Measurements from ENCODE around the gene SH3GL2.
"Not testable (repeated sequence)": the region's sequence is repeated elsewhere in the genome, so short reads cannot be mapped to it uniquely, and the experiment has no call there.

SH3GL2 gene

DNA sequence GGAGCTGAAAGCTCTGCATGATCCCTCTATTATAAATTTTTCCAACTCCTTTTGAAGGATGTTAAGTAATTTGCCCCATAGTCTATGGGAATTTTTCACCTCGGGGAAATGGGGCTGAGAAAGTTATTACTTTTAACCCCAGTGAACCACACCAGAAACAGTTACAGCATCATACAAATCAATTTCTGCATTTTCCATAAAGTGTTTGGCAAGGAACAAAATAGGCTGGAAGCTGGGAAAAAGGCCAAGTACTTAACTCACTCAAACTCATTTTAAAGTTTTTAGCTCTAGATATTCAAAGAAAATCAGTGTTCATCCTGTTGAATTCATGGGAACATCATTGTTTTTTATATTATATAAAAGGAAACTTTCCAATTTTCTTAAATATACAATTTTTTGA, 160.9 kb downstream of the SH3GL2 start:
- DNase-seq (ENCODE audit: extremely low read depth in 1 of 2, low read depth in 1 of 2), result no peak

DNA sequence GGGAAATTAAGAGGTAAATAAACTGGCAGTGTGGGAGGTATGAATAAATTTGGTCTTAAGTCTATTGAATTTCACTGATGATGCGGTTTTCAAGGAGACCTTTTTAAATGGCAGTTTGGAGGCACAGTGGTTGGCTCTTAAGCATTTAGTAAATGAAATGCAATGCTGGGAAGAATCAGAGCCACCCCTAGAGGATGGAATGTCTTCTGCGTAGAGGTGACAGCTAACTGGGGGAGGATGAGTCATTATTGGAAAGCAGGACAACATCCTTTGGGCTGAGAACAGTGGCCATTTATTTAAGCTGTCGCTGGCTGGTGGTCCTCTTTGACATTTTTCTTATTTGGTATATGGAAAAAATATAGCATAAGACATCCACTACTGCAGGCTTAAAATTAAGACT, 163.2 kb downstream of the SH3GL2 start:
- DNase-seq (ENCODE audit: extremely low read depth in 1 of 2, low read depth in 1 of 2), result no peak

DNA sequence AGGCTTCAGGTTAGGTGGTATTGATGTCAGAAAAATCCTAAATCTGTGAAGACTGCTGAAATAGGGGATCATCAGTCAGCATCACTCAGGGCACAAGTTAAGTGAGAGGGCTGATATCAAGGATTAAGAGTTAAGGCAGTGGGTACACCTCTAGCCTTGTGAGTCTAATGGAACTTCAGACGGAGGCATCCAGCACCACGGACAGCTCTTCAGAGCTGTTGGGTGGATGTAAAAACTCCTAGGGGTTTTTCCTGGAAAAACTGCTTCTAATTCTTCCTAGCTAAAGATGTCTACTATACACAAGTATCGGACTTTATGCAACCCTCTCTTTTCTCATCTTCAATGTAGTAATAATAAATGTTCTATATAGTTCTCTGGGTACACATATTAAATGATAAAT, 165.9 kb downstream of the SH3GL2 start:
- no peak for DNase-seq (ENCODE audit: extremely low read depth in 1 of 2, low read depth in 1 of 2)

DNA sequence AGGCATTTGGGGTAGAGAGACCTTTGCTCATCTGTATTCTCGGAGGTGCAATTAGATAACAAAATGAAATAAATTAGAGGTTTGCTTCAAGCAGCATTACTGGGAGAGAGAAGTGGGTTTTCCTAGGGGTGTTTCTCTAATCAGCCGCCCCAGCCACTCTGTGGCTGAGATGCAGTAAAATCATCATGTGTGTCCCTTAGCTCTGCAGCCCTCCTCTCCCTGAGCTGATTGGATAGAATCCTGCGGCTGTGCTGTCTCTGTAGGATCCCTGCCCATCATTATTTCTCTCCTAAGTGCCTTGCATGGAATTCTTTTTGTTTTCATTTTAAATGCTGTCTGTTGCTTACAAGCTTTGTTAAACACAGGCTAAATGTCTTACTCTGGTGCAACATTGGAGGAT, 171.4 kb downstream of the SH3GL2 start:
- DNase-seq (ENCODE audit: extremely low read depth in 1 of 2, low read depth in 1 of 2), result no peak

DNA sequence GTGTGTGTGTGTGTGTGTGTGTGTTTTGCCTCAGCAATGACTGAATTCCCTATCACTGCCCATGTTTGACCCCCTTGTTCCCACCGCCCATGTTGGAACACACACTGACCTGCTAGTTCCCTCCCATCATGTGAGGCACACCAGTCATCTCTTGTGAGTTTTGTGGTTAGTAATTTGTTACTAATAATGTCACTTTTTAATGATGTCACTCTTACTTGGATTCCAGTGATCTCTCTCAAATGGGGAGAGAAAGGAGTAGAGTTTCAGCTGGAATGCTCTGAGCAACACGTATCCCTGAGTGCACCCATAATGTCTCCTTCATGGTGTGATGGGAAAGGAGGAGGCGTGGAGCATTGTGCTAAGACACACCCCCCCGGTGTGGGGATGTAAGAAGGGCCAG, 172.6 kb downstream of the SH3GL2 start:
- no peak for DNase-seq (ENCODE audit: extremely low read depth in 1 of 2, low read depth in 1 of 2)

DNA sequence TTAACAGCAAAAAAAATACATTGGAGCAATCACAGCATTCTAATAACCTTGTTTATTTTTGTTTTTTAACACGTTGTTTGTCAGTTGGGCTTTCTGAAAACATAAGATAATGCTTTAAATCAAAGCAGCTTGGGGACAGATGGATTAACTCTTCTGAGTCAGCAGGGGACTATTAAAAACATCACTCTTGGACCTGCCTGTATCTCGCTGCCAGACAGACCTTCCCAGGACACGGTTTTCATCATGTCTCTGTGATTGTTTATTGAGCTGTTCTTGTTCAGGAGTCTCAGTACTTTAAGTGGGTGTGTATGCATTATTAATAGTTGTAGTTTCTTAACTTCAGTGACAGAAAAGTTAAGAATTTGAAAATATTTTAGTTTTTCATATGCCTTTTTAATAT, 173.2 kb downstream of the SH3GL2 start:
- no peak for DNase-seq (ENCODE audit: extremely low read depth in 1 of 2, low read depth in 1 of 2)

DNA sequence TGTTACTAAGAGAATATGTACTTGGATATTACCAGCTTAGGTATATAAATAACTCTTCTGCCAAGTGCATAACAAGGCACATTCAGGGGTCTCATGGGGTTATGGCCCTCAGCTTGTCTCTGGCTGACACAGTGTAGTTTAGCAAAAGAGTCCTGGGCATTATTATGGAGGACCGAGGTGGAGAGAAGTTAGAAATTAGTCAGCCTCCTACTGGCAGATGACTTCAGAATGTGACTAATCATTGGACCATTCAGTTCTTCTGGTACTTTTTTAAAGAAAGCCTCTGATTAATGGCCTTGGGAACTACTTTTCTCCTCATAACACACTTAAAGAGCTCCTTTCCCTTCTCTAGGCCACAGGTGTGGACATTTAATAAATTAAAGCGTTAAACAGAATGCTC, 178.9 kb downstream of the SH3GL2 start:
- no peak for DNase-seq (ENCODE audit: extremely low read depth in 1 of 2, low read depth in 1 of 2)

DNA sequence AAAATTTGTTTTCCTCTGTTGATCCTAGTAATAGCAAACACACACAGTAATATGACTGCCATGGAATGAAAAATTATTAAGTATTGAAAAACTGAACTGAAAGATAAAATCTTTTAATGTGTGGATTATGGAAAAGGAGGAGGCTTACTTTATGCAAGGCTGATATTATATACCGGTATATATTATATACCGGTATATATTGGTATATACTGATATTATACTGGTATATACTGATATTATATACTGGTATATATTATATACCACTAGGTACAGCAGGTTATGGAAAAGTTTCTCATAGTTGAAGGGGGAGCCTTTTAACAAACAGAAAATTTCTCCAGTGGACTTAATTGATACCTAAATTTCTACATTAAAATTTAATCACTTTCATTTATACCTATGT, 181.4 kb downstream of the SH3GL2 start:
- no peak for DNase-seq (ENCODE audit: extremely low read depth in 1 of 2, low read depth in 1 of 2)

DNA sequence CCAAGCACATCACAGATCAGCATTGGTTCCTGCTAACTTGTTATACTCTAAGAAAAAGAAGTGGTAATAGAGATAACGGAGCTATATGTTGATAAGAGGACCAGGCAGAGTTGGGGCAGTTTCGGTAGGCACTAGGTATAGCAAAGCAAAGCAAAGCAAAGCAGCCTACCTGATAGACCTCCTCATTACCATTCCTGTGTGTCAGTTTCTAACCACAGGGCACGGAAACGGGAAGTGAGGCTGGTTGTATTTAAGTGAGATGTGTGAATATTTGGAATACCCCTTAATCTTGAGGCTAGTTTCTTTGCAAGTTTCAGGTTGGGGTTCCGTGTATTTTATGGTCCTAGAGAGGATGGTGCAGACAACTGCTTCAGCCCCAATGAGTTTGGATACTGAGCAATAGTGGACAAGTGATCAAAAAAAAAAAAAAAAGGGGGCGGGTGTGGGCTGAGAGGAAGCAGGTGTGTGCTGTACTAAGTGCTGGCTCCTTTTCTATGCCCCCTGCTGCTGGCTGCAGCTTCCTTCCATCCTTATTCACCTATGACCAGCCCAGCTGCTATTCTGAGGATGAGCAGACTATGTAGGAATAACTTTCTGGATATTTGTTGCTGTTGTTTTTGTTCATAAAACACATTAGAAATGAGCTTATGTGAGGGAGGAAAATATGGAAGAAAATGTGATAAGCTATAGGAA, 183.3 kb downstream of the SH3GL2 start:
- DNase-seq (ENCODE audit: extremely low read depth in 1 of 2, low read depth in 1 of 2), result no peak

DNA sequence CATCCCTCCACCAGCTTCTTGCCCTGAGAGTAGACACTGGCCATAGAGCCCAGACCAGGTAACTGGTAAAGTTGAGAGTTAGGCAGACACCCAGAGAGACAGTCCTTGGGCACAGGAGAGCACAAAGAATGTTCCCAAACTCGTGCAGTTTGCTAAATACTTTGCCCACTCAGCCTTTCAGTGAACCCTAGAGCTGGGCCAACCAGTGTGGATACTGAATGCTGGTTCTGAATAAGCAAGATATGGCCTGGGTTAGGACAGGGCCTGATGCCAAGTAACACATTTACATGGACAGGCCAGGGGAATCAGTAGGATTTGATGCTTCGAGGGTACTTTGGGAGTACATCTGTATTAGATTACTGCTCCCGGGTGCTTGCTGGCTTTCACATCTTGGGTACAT, 185.4 kb downstream of the SH3GL2 start:
- DNase-seq (ENCODE audit: extremely low read depth in 1 of 2, low read depth in 1 of 2), result no peak

DNA sequence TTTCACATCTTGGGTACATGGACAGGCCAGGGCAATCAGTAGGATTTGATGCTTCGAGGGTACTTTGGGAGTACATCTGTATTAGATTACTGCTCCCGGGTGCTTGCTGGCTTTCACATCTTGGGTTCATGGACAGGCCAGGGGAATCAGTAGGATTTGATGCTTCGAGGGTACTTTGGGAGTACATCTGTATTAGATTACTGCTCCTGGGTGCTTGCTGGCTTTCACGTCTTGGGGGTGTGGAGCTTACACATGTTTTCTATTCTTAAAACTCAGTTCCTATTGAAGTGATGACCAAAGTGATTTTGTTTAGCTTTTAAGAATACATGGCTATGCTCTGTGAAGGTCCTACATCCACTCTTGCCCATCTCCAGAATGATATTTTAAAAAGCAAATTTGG, 186.3 kb downstream of the SH3GL2 start:
- DNase-seq (ENCODE audit: extremely low read depth in 1 of 2, low read depth in 1 of 2), result not testable (repeated sequence)

DNA sequence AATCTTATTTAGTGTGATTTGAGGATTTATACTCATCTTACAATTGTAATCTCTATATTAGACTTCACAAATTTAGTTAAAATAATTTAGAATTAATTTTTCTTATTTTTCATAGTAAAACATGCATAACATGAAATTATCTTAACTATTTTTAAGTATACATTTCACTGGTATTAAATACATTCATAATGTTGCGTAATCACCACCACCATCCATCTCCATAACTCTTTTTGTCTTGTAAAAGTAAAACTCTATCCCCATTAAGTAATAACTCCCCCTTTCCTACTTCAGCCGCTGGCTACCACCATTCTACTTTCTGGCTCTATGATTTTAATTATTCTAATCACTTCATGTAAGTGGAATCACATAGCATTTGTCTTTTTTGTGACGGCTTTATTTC, 193.4 kb downstream of the SH3GL2 start:
- no peak for DNase-seq (ENCODE audit: extremely low read depth in 1 of 2, low read depth in 1 of 2)

DNA sequence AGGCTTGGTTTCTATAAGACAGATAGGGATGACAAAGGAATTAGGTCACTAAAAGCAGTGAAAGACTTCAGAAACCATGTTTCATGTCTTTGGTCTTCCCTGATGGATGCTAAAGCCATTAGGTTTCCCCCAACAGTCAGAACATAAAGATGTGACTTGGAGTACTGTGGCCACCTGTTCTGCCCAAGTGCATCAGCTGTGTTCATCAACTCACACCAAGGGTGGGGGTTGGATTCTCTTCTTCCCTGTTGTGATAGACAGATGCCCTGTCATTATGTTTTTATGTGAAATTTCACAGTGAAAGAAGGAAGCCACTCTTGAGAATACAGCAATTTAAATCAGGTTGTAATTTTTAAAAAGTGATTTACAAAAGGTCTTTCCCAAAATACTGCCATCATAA, 196.8 kb downstream of the SH3GL2 start:
- DNase-seq (ENCODE audit: extremely low read depth in 1 of 2, low read depth in 1 of 2), result no peak

DNA sequence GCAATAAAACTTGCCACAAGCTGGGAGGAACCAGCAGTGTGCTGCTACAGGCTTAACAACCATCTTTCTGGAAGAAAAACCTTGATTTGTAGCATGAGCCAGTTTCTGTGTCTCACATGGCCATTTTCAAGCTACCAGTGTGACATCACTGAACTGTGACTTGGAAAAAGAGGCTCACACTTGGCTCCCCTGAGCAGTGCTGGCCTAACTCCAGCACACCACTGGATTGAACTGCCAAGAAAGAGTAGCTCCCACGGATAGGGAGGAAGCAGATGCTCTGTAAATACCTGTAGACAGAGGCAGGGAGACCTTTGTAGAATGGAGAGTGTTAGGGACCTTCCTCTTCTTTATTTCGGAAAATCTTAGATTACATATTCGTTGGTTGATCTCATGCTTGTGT, 197.9 kb downstream of the SH3GL2 start:
- DNase-seq (ENCODE audit: extremely low read depth in 1 of 2, low read depth in 1 of 2), result no peak

DNA sequence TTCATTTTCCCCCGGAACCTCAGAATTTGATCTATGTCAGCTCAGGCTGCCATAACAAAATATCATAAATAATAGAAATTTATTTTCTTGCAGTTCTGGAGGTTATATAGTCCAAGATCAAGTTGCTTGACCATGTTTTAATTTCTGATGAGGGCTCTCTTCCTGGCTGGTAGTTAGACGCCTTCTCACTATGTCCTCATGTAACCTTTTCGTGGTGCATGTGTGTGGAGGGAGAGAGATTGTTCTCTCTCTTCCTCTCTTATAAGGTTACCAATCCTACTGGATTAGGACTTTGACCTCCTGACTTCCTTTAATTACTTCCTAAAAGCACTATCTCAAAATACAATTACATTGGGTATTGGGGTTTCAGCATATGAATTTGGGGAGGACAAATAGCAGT, 198.6 kb downstream of the SH3GL2 start:
- DNase-seq (ENCODE audit: extremely low read depth in 1 of 2, low read depth in 1 of 2), result no peak

DNA sequence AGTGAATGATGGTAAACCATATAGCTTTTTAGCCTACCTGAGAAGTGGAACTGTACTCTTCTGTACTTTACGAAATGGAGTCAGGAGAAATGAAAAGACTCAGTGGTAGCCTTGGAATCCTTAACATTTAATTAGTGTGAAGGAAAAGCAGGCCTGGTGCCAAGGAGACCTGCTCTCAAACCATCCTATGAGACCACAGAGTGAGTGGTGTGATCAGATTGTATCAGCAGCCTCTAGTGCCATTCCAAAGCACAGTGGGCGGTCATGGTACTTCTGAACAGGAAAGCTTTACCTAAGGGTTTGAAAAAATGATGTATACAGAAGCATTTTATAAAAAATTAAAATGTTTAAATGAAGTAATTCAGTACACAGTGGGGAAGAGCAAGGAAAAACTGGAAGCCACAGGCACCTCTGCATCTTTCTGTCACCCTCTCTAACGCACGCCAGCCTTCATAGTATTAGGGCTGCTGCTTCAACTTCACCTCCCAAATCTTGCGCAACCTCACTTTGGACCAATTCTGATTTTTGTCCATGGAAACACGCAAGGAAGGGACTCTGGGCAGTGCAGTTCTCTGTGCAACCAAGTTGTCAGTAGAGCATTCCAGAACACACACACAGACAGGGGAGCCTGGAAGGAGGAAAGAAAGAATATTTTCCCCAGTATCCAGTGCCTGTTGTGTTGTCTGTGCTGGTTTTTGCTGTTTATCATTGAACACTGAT, 203.7 kb downstream of the SH3GL2 start:
- no peak for DNase-seq (ENCODE audit: extremely low read depth in 1 of 2, low read depth in 1 of 2)

DNA sequence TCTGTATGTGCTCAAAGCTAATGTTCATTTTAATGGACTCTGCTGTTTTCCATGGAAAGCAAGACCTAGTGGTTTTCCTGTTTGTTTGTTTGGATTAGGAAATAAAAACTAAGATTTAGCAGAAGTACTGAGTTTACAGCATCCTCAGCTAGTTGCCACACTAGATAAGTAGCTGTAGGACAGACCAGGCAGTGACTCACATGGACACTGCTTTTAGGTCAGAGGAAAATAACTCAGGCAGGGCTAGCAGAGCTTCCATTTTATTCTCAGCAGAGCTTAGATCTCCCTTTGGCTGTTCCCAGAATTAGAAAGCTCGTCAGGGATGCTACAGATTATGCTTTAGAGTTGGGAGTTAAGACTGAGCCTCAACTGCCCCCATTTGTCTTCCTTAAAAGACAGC, 204.4 kb downstream of the SH3GL2 start:
- DNase-seq (ENCODE audit: extremely low read depth in 1 of 2, low read depth in 1 of 2), result no peak

DNA sequence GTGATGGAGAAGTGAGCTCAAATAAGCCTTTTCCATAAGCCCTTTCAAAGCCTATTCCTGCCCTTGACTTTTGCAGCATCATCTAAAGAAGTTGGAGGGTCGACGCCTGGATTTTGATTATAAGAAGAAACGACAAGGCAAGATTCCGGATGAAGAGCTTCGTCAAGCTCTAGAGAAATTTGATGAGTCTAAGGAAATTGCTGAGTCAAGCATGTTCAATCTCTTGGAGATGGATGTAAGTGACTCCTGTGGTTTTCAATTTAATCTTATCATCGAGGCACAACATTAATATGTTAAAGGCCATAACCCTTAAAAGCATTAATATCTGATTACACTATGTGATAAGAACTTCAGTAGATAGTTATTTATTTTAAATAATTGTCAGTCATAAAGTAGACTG, 210.4 kb downstream of the SH3GL2 start:
- no peak for DNase-seq (ENCODE audit: extremely low read depth in 1 of 2, low read depth in 1 of 2)

DNA sequence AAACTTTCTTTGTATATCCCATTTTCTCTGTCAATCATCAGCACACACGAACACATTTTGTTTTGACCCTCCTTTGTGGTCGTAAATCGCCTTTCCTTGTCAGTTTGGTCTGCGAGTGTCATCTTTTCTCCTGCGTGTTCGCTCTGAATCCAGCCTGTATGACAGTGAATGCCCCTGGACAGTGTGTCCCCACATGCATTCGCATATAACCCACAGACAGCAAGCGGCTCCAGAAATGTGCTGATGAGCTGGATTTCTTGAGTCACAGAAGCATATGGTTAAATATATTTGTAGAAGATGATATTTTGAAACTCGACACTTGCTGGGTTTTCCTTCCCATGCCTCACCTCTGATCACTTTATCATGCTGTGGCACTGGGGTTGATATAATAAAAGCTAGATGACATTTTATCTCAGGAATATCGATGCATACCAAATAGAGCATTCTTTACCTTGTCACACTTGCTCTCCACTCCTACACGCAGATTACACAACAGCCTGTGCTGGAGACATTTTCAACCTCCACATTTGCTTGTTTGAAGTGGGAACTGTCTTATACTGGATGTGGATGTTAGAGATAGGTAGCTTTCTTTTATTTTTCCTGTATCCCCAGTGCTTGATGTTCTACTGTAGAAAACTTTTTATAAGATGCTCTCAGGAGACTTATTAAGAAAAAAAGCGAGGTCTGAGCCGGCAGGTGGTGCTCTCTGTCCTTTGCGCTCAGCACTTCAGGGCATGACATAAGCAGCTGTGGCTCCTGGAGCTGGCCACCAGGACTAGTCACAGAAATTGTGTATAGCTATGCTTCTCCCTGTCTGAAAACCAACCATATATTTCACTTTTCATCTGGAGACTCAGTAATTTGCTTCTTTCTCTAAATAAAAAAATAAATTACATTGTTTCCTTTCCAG, 215.1 kb downstream of the SH3GL2 start:
- no peak for DNase-seq (ENCODE audit: extremely low read depth in 1 of 2, low read depth in 1 of 2)

DNA sequence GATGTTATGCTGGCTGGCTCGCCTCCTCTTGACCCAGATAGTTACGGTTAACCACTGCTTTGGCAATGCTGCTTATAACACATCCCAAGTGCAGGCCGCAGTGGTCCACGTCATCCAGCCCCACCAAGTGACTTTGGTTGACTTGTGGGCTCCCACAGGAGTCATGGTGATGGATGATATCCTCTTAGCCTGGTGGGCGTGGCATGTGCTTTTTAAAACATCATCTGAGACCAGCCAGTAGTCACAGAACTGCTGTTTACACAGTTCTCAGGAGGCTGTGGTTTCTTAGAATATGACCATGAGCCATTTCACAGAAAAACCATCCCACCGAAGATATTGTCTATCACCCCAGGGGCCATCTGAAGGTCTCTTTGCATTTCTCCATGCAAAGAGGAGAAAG, 216.9 kb downstream of the SH3GL2 start:
- DNase-seq (ENCODE audit: extremely low read depth in 1 of 2, low read depth in 1 of 2), result no peak

DNA sequence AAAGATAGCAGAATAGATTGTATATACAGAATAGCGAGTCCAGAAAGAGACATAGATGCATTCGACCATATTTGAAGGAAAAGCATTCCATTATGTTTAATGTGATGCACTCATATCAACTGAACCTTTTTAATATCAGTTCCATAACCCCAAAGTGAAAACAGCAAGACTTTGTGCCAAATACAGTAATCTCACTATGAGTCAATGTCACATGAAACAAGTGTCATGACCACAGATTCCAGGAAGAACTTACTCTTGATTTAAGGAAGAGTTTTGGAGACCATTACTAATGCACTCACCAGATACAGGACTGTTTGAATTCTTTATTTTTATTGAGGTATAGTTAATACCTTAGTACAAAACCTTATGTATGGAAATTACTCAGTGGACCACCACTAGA, 220.5 kb downstream of the SH3GL2 start:
- no peak for DNase-seq (ENCODE audit: extremely low read depth in 1 of 2, low read depth in 1 of 2)

DNA sequence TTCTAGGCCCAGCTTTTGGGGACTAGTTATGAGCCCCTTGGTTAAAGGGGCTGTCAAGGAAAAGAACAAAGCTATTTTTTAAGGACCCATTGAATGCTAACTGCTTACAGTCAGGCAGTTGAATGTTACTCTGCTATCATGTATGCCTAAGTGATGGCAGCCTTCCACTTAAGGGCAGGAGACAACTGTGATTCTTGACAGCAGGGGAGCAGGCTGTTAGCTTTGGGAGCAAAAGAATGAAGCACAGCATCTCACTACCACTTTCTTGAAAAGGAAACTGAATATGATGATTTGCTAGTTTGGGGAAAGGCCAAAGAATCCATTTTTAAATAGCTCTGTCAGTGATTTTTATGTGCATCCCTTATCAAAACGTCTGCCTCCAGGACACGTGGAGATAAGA, 221.6 kb downstream of the SH3GL2 start:
- DNase-seq (ENCODE audit: extremely low read depth in 1 of 2, low read depth in 1 of 2), result no peak
